NCI-H187 (cell line): ENCODE results near the gene PKN3.

Experiments
- DNase-seq, 2 experiments: peaks; one replicate each; lab custom pipeline; 2025; lab: John Stamatoyannopoulos, UW

Gene PKN3

GRCh38 chr9:128742401-128742800 lies 40.1 kb downstream of the PKN3 start:
- DNase-seq, result no peak

- no peak for DNase-seq
These were observed 41.1 kb downstream of the PKN3 start for GRCh38 chr9:128743421-128743820.

GRCh38 chr9:128747241-128747640 lies 44.9 kb downstream of the PKN3 start:
- DNase-seq, result no peak

GRCh38 chr9:128750926-128751595 lies 48.8 kb downstream of the PKN3 start:
- DNase-seq, result no peak

- no peak for DNase-seq
These were observed 51.3 kb downstream of the PKN3 start for GRCh38 chr9:128753627-128754026.

- DNase-seq, result no peak
These were observed 55.3 kb downstream of the PKN3 start for GRCh38 chr9:128757602-128758001.

- no peak for DNase-seq
These were observed 60.6 kb downstream of the PKN3 start for GRCh38 chr9:128762671-128763449.

- DNase-seq, result no peak
These were observed 62.1 kb downstream of the PKN3 start for GRCh38 chr9:128764361-128764760.

- no peak for DNase-seq
These were observed 63.2 kb downstream of the PKN3 start for GRCh38 chr9:128765499-128765898.

- DNase-seq, result no peak
These were observed 66.3 kb downstream of the PKN3 start for GRCh38 chr9:128768606-128769005.
